ENCODE data around the gene NELFCD. TPM values are rescaled to one million over a fixed set of nuclear protein-coding genes. Genes with fewer than 3 reads are reported as not detected.
A peak's percentile ranks its signal among the peaks of the same experiment; 100 is the strongest.
"Not testable (repeated sequence)": the region's sequence is repeated elsewhere in the genome, so short reads cannot be mapped to it uniquely, and the experiment has no call there.

Gene NELFCD
- polyA plus RNA-seq, 5 donors = 102 to 120 (median 109) TPM

- DNase-seq = no peak
These were observed 25.3 kb downstream of the NELFCD start for GRCh38 chr20:59006167-59006863.

DNA sequence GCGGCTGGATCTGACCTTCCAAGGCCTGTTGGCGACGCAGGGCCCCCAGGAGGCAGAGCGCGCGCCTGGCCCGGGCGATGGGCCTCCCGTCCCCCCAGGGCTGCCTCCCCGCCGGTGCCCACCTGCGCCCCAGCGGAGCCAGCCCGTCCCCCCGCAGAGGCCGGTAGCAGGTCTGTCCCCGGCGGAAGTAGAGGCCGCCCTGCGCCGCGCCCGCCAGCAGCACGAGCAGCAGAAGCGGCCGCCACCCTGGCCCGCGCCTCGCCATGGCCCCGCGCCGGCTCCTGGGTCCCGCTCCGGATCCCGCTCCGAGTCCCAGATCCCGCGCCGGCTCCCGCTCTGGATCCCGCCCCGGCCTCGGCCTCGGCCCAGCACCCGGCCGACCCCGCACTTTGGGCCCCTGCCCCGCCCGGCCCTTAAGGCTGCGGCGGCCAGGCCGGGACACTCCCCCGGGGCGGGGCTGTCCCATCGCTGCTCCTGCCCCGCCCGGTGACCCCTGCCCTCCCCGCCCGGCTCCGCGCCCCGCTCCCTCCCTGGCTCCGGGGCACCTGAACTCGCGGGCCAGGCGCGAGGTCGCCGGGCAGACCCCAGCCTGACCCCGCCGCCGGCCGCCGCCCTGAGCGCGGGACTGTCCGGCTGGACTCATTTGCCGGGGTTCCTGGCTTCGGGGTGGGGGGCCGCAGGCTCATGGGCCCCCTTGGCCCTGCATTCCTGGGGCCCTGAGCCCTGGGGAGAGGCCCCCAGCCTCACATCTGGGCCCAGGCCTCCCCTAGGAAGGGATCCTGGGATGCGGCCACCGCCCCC lies 26.0 kb downstream of the NELFCD start, which contains the start of gene CTSZ:
CTSZ (minus strand) TSS at position 391 of the 801 bp plus-strand sequence; CDS start at position 265, 126 bp downstream.
- peak; percentile 47 to 49 for DNase-seq

DNA sequence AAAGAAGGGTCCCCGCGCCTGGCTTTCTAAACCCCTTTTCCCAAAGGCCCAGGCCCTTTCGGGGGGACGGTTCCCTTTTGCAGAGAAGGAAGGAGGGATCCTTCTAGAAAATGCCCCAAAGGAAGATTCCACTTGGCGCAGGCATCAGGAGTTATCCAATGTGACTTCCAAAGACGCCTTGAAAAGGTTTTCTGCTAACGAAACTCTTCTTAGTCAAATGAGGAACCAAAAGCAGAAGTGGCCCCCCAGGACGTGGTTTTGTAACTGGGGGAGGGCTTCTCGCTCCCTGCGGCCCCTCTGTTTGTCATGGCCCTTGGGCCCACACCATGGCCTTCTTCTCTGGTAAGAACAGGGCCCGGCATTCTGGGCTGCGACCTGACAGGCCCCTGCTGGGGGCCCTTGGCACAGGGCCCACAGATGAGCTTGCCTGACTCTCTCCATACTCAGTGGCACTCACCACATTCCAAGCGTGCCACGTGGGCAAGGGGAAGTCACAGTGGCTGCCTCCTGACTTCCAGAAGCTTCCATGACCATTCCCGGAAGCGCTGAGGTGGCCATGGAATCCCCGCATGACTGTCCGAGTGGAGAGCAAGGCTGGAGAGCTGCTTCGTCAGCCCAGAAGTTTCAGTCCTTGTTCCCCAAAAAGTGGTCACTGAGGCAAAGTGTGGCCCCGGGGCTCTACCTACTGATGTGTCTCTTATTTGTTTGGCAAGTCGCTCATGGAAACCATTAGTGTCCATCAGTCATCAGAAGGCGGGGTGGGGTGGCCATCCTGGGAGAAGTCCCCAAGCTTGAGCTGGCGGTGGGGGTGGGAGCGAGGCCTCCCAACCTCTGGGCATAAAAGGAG lies 26.8 kb downstream of the NELFCD start:
- DNase-seq = no peak

DNA sequence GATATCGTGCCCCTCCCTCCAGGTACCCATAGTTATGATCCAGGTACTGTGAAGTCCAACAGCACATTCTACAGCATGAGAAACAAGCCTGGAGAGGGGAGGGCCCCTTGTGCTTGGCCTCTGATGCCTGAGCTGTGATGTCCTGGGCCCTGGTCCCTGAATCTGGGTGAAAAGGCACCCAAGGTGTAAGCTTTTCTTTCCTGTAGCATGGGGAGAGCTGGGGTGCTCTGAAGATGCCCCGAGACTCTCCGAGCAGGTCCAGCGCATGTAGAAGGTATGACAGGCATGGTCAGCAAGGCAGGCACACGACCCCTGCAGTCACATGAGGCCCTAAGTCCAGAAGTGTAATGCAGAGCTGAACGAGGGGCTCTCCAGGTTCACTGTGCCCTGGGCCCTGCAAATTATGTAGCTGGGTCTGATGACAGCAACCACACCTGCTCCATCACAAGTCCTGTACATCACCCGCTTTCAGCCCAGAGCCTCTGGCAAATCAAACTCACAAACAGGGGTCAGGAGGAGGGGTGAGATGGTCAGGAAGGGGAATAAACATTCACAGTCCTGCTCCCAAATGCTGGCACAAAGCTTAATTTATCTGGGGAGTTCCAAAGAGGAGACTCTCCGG lies 27.8 kb downstream of the NELFCD start:
- no peak for DNase-seq

DNA sequence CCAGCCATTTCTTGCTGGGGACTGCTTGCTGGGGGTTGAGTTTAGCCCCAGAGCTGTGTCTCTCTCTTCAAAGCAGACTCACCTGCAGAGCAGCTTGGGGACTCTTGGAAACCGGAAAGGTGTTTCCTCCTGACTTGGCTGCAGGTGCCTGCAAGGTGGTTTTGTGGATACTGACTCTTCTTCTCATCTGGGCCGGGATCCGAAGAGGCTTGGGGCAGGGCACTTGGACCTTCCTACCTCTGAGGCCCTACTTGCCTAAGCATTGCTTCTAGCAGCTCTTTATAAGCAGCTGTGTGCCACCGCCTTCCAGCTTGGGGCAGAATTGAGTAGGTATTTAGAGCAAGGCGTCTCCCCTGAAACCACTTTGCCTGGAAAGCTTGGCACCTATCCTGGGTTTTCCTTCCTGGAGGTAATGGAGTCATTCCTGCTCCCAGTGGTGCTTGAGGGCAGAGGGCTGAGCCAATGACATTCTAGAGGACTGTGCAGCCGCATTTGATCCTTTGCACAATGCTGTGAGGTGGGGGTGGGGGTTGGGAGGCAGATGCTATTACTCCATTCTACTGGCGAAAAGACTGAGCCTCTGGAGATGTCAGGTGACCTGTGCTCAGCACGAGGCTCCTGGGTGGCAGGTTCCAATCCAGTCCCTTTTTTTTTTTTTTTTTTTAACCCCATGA lies 29.4 kb downstream of the NELFCD start:
- DNase-seq = peak in 1 of 2 donors; percentile 17

DNA sequence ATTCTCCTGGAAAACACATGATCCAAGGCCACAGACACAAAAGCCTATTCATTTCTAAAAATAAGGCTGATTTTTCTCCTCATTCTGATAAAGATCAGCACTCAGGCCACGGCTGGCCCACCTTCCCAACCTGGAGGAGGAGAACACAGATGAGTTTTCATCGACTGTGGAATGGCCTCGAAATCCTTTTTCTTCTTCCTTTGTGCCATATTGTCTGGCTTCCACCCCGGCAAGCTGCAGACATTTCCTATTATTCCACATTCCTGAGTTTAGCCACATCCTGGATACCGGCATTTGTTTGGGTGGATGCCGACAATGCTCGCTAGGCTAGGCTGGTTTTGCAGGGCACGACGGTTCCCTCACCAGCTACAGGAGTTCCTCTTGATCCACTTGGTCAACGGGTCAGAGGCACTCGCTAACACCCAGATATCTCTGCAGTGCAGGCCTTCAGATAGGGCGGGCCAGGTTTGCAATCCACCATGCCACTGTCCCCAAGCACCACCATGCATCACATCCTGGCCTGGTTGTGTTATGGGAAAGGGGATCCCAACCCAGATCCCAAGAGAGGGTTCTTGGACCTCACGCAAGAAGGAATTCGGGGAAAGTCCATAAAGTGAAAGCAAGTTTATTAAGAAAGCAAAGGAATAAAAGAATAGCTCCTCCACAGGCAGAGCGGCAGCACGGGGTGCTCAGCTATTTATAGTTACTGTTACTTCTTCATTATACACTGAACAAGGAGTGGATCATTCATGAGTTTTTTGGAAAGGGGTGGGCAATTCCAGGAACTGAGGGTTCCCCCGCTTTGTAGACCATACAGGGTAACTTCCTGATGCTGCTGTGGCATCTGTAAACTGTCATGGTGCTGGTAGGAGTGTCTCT lies 30.2 kb downstream of the NELFCD start:
- peak in 1 of 2 donors; percentile 21 for DNase-seq

GRCh38 chr20:59011874-59012157 lies 30.8 kb downstream of the NELFCD start:
- DNase-seq = not testable (repeated sequence)

DNA sequence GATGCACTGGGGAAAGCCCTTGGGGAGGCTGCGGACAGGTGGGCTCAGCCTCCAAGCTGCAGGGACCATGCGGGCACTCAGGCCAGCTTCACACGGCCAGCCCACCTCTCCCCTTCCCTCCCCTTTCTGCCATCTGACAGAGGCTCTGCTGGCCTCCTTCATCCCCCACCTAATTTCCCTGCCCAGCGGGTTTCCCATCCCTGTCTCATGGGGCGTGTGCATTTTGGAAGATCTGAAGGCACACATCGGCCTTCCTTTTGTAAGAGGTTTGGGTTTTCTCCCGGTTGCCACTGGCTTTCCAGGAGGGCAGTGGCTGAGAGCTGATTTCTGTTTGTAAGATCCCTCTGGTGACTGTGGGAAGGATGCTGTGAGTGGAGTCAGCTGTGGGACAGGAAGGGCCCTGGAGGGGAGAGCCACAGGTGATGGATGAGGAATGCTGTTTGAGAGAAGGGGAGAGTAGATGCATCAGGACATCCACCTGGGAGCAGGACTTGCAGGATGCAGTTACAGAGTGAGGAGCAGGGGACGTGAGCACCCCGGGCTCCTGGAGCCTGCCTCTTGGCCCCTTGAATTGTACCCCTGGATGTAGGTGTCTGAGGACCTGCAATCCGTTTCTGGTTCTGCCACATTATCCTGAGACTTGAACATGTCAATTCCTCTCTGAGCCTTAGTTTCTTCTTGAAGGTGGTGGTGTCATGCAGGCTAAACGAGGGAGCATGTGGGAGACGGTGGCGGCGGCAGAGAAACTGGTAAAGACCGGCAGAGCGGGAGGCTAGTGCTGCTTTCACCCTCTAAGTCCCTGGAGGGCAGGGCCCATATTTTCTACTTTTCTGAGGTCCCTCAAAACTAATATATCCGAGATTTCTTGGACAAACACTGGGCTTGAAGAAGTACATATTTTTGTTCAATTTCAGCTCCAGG lies 32.2 kb downstream of the NELFCD start:
- no peak for DNase-seq

- no peak for DNase-seq
These were observed 33.0 kb downstream of the NELFCD start for GRCh38 chr20:59013959-59014608.

DNA sequence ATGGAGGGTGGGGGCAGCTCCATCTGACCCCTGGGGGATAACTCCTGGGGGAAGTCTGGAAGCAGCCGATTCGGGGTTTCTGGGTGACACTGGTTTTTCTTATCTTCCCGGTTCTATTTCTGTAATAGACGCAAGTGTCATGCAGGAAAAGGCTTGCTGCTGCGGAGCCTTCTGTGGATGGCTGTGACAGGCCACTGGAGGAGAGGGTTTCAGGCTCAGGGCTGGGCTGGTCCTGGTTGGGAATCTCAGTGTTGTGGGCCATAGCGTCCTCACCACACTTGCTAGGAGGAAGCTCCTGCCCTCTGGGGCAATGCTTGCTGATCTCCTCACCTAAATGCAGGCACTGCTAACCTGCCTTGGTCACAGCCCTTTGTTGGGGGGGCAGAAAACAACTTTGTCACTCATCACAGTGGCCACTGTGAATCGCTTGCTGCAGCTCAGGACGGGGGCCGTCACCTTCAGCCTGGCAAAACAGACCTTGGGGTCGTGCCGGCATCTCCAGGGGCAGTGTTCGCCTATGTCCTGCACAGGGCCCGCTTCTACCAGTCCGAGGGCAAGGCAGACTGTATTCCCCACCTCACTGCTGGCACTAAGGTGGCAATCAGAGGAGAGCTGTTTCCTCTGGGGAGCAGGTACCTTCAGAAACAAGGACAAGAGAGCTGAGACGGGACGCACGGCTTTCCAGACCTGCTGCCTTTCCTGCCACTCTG lies 33.8 kb downstream of the NELFCD start:
- no peak for DNase-seq

DNA sequence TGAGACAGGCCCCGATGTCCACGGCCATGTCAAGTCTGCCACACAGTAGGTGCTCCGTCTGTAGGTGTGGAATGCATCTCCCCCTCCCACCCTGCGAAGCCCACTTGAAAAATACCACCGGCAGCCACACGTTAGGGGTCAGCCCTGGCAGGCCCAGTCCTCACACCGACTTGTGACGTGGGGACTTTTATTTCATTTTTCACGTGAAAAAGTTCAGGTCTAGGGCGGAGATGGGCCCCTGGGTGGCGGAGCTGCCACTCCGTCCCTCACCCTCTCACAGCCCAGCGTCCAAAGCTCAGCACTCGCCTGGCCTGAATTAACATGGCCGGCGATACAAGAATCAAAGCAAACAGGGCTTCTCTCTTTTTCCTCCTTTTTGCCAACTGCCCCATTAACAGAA lies 34.4 kb downstream of the NELFCD start:
- no peak for DNase-seq

DNA sequence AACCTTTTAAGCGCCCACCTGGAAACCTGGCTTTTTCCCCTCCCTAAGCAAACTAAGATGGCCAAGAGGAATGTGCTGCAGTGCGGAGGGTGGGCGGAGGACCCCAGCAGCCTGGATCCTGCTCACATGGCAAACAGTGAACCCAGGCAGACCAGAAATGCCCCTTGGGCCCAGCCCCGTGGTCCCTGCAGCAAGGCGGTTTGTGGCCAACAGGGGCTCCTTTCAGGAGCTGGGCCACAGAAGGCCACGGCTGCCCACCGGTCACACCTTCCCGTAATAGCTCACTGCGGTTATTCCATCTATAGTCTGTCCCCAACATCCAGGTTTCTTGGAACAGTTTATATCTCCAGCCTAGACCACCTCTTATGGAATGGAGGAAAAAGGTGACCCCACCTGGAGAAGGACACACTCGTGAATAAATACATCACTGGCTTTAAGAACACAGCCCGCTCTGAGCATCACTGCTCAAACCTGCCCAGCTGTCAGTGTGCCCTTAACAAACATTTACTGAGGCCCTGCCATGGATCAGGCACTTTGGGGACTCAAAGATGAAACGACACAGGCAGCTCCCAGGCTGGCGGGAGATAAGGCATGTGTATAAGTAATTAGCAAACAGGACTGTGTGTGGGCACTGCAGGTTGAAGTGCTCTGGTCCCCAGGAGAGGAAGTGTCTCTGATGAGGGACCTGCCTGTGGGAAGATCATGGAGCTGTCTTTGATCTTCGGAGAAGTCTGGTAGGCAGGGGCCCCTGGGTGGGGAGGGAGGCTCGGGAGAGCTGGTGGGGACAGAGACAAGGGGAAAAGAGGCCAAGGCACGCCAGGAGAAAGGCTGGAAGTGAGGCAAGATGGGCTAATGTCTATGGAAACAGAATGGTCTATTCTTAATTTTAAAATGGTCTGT lies 35.0 kb downstream of the NELFCD start:
- DNase-seq = no peak

DNA sequence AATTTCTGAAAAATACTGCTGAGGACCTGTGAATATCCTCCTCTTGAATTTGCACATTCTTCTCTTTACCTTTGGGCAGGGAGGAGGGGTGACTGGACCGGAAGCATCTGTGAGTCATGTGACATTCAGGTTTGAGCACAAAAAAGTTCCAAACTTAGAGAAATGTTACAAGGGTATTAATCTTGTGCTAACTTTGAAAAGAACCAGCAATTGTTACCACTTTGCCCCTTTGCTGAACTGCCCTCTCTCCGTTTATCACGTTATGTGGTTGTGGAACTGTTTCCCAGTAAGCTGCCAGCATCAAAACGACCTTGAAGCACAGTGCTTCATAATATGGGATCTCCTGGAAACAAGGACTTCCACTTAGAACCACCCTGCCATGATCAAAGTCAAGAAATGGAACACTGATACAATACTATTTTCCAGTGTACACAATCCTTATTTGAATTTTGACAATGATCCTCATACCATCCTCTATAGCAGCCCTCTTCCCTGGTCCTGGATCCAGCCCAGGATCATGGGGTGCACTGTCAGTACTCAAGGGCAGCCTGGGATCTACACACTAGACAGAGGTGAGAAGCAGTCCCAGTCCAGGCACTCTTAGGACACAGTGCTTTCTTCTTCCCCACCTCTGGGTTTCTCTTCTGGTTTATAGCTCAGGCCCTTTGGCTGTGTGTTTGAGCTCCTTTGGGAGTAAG lies 35.9 kb downstream of the NELFCD start:
- DNase-seq = no peak

- no peak for DNase-seq
These were observed 36.6 kb downstream of the NELFCD start for GRCh38 chr20:59017493-59018231.

DNA sequence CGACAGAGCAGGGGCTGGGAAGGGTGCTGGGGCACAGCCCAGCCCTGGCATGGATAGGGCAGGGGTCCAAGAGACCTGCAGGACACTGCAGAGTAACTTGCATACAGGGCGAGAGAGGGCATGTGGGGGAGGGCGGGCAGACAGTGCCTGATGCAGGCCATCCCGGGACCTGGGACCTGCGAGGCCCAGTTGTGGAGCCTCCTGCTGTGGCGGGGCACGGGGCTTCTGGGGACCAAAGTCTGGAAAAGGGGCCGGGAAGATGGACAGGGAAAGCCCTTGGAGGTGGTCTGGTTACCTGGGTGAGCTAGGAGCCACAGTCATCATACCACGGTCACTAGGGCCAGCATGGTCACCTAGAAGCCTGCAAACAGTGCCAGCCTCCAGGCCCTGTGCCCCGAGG lies 37.8 kb downstream of the NELFCD start:
- DNase-seq = no peak

Measured in right lung (tissue), 5 donors.